Coronary artery (tissue), 2 donors: Measurements from ENCODE around the gene HLA-DOA.

Experiments used
- DNase-seq: peaks from one replicate; pipeline ENCODE4 v3.0.0-alpha.2; 2017; ENCODE audit warnings: low spot score
- H3K27ac ChIP-seq, 2 donors: fragments of 200-600 bp; sonication (generic); one replicate each; pipeline ENCODE4 v1.5.1; 2016 to 2019
- H3K4me3 ChIP-seq: fragments of 200-600 bp; sonication (generic); 2 replicates; pipeline ENCODE4 v1.5.1; 2016; ENCODE audit warnings: mild to moderate bottlenecking, moderate library complexity
- TF ChIP-seq, protein P1 (sequence below): fragments of 200-600 bp; sonication (generic); IDR thresholded peaks from one replicate; pipeline ENCODE4 v1.5.1; 2019; ENCODE audit warnings: antibody characterized with exemption

Gene HLA-DOA

DNA sequence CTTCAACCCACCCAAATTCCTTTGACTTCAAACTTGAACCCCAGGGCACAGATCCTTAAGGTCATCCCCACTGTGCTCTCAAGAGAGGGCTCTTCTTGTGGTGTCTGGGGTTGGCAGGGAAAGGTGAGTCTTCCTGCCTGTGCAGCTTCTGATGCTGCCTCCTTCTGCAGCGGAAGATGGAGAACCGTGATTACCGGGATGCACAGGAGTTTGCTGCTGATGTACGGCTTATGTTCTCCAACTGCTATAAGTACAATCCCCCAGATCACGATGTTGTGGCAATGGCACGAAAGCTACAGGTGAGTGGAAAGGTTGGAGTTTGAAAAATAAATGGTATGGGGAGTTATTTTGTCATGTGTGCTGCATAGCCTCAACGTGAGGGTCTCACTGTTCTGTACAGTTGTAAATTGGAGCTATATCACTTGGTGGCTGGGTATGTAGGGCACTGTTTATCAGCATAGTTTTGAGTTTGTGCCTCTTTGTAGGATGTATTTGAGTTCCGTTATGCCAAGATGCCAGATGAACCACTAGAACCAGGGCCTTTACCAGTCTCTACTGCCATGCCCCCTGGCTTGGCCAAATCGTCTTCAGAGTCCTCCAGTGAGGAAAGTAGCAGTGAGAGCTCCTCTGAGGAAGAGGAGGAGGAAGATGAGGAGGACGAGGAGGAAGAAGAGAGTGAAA, 32.0 kb downstream of the HLA-DOA start:
- TF ChIP-seq, protein P1, sequence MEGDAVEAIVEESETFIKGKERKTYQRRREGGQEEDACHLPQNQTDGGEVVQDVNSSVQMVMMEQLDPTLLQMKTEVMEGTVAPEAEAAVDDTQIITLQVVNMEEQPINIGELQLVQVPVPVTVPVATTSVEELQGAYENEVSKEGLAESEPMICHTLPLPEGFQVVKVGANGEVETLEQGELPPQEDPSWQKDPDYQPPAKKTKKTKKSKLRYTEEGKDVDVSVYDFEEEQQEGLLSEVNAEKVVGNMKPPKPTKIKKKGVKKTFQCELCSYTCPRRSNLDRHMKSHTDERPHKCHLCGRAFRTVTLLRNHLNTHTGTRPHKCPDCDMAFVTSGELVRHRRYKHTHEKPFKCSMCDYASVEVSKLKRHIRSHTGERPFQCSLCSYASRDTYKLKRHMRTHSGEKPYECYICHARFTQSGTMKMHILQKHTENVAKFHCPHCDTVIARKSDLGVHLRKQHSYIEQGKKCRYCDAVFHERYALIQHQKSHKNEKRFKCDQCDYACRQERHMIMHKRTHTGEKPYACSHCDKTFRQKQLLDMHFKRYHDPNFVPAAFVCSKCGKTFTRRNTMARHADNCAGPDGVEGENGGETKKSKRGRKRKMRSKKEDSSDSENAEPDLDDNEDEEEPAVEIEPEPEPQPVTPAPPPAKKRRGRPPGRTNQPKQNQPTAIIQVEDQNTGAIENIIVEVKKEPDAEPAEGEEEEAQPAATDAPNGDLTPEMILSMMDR: no peak
- H3K27ac ChIP-seq: no peak overlapping the region
- no peak for DNase-seq
- H3K4me3 ChIP-seq: peak overlapping the region; percentile 85

DNA sequence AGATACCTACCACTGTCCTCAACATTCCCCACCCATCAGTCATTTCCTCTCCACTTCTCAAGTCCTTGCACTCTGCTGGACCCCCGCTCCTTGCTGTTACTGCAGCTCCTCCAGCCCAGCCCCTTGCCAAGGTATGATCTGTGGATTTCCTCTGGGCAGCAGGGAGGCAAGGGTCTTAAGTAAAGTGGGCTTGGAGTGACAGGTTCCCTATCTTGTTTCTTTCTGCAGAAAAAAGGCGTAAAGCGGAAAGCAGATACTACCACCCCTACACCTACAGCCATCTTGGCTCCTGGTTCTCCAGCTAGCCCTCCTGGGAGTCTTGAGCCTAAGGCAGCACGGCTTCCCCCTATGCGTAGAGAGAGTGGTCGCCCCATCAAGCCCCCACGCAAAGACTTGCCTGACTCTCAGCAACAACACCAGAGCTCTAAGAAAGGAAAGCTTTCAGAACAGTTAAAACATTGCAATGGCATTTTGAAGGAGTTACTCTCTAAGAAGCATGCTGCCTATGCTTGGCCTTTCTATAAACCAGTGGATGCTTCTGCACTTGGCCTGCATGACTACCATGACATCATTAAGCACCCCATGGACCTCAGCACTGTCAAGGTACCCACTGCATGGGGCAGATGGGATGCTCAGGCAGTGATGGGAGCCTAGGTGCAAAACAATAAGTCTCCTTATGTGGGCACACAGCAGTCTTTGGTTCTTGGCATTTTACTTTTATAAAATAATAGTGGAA, 32.9 kb downstream of the HLA-DOA start:
- H3K4me3 ChIP-seq: peak overlapping the region; percentile 85
- no peak for DNase-seq
- TF ChIP-seq, protein P1: no peak
- no peak overlapping the region for H3K27ac ChIP-seq

DNA sequence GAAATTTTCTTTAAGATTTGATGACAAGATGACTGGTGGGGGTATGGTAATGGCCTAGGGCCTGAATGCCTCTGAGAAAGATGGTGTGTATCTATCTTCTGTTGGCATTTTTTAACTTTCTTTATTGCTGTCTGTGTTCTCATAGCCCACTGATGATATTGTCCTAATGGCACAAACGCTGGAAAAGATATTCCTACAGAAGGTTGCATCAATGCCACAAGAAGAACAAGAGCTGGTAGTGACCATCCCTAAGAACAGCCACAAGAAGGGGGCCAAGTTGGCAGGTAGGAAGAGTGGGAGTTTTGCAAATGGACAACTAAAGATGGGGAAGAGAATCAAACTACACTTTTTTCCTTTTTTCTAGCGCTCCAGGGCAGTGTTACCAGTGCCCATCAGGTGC, 33.5 kb downstream of the HLA-DOA start:
- Histone ChIP-seq H3K4me3 (peak overlapping the region; percentile 85), H3K27ac (no peak overlapping the region)
- TF ChIP-seq, protein P1: no peak
- no peak for DNase-seq

DNA sequence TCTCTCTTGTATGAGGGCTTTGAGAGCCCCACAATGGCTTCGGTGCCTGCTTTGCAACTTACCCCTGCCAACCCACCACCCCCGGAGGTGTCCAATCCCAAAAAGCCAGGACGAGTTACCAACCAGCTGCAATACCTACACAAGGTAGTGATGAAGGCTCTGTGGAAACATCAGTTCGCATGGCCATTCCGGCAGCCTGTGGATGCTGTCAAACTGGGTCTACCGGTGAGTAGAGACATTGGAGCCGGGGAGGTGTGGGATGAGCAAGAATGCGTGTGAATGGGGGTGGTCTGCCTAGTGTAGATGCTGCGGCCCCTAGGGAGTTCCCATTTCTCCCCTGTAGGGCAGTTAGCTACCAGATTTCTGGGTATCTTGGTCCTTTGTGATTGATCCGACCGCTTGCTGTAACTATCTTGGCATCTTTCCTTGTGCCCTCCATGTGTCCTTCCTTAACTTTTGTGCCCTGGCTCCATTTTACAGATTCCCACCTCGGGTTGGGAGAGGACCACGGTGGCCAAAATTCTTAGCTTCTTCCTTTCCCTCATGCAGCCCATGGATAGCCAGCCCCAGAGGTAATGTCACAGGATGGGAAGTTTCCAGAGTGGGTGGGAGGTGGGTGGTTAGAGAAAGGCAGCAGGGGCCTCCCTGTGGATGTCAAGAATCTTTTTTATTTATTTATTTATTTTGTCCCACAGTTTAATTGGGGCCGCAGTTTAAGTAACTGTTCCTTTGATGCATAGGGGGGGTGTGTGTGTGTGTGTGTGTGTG, 34.7 kb downstream of the HLA-DOA start:
- no peak overlapping the region for H3K27ac ChIP-seq
- no peak for DNase-seq

DNA sequence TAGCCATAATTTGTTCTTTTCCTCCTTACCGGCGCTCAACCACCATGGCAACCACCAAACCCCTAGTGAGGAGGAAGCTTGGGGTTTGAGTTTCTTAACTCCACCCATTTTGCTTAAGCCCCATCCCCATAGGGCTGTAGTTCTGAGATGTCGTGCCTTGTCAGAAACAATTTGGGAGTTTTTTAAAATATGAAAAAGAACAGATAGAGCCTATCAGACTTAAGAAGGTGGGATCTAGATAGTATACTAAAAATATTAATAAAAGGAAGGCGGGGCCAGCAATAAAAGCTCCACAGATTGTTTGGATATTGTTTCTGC, 35.4 kb downstream of the HLA-DOA start:
- H3K4me3 ChIP-seq: peak overlapping the region; percentile 85
- TF ChIP-seq, protein P1: no peak
- DNase-seq: no peak
- peak overlapping the region; percentile 76 to 100 for H3K27ac ChIP-seq

More for the DNA sequence above, 34.7 kb downstream of the HLA-DOA start:
- peak overlapping the region; percentile 85 for H3K4me3 ChIP-seq
- TF ChIP-seq, protein P1: no peak

DNA sequence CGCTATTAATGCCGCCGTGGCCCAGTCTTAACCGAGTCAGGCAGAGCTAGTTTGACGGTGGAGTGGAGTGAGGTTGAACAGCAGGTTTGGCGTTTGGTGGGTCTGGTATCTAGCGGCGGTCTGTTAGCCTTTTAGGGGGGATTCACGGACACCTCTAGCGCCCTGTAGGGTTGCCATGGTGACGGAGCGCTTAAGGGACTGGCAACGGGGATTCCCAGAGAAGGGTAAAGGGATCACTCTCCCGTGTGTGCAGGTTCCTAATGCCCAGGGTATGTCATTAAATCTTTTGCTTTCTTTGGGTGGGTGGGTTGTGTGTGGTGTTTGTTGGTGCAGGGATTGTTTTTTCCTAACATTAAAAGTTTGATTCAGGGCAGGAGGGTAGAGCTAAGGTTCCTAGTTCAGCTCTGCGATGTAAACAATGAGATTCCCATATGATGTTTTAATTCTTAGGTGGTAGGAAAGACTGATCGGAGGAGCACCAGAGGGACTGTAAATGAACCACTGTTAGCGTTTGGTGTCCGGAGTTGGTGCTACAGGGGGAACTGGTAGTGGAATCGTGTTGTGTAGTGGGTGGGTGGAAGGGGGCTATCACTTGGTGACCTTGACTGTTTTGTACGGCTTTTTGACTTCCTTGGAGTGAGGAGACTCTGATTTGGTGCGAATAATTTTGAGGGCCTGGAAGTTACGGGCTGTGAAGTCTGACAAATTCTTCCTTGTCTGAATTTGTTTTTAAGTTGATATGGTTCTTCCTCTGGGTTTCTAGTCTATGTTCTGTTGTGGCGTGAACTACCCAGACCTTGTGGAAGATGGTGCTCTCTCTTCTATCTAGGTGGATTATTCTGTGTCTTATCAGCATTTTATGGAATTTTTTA, 36.0 kb downstream of the HLA-DOA start:
- peak overlapping the region; percentile 76 to 100 for H3K27ac ChIP-seq
- H3K4me3 ChIP-seq: peak overlapping the region; percentile 85
- DNase-seq: no peak
- TF ChIP-seq, protein P1: no peak
